GM18526 (cell line): ENCODE measurements around the gene ARAF.

Experiments
- POLR2A ChIP-seq: IDR thresholded peaks from 3 replicates; pipeline ENCODE4 v1.6.1; 2011; ENCODE audit not compliant: insufficient read length; ENCODE audit errors: extremely low read depth

The ARAF gene

DNA sequence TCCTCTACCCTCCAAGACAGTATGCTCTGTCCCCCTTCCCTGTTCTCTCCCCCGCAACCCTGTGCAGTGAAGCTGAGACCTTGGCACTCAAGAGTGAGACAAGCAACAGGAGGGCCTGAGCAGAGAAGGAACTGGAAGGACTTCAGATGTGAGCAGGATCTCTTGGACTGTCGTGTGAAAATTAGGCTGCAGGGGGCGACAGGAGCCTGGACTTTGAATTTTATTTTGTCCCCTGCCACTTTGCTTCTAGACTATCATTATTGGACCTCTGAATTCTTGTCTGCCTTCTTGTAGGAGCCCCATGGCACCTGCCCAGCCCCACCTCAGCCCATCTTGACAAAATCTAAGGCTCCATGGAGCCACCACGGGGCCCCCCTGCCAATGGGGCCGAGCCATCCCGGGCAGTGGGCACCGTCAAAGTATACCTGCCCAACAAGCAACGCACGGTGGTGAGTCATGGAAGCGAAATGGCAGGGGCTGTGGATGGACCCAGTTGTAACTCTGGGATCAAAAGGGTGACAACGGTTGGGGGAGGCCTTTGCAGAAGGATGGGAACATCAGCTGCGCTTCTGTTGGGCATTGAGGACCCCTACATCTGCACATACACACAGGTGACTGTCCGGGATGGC lies 1.7 kb downstream of the ARAF start:
- no peak for TF ChIP-seq POLR2A

DNA sequence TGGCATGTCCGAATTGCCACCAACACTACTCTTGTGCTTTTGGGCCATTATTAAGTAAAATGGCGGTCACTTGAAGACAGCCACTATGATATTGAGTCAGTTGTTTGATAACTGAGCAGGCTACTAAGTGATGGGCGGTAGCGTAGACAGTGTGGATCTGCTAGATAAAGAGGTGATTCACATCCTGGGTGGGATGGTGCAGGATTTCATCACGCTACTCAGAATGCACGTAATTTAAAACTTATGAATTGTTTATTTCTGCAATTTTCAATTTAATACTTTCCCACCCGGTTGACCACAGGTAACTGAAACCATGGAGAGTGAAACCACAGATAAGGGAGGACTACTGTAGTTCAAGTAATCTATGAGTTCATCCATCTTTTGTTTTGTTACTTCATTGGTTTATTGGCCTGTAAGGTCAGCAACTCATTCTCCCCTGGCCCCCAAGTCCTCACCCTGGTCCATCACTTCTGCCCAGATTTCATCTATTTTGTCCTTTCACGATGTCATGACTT lies 2.9 kb downstream of the ARAF start:
- no peak for TF ChIP-seq POLR2A

GRCh38 chrX:47564438-47565085 lies 3.6 kb downstream of the ARAF start:
- no peak for TF ChIP-seq POLR2A

DNA sequence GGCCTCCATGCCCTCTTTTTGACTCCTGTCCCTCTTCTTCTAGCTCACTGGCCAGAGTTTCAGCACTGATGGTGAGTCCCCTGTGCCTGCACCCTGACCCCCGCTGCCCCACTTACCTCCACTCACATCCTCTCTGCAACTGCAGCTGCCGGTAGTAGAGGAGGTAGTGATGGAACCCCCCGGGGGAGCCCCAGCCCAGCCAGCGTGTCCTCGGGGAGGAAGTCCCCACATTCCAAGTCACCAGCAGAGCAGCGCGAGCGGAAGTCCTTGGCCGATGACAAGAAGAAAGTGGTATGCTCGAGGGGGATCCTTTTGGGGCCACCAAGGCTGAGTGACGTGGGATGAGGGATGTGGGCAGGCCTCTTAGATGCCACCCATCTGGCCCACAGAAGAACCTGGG lies 5.8 kb downstream of the ARAF start:
- no peak for TF ChIP-seq POLR2A

GRCh38 chrX:47568656-47569295 lies 7.8 kb downstream of the ARAF start:
- TF ChIP-seq POLR2A: no peak

GRCh38 chrX:47570794-47571193 lies 9.8 kb downstream of the ARAF start:
- TF ChIP-seq POLR2A: no peak

DNA sequence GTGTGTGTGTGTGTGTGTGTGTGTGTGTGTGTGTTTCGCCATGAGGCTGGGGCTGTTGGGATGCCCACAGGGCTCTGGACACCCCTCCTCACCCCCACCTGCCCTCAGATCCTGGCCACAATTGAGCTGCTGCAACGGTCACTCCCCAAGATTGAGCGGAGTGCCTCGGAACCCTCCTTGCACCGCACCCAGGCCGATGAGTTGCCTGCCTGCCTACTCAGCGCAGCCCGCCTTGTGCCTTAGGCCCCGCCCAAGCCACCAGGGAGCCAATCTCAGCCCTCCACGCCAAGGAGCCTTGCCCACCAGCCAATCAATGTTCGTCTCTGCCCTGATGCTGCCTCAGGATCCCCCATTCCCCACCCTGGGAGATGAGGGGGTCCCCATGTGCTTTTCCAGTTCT lies 10.2 kb downstream of the ARAF start:
- TF ChIP-seq POLR2A: no peak

DNA sequence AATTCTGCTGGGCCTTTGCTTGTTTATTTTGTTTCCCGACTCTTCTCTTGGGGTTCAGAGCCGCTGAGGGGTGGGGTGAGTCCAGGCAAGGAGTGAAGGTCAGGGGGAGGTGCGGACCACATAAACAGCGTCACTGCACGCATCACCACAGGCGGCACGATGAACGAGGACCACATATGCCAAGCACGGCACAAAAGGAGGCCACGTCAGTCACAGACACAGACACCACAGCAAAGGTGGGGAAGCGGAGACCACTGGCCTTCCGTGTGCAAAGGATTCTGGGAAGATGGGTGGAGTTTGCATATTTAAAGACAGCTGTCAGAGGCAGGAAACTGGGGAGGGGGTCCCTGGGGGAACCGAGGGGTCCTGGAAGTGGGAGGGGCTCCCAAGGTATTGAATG lies 10.9 kb downstream of the ARAF start:
- no peak for TF ChIP-seq POLR2A

- TF ChIP-seq POLR2A: no peak
Observed at GRCh38 chrX:47572773-47573340, 11.9 kb downstream of the ARAF start.

DNA sequence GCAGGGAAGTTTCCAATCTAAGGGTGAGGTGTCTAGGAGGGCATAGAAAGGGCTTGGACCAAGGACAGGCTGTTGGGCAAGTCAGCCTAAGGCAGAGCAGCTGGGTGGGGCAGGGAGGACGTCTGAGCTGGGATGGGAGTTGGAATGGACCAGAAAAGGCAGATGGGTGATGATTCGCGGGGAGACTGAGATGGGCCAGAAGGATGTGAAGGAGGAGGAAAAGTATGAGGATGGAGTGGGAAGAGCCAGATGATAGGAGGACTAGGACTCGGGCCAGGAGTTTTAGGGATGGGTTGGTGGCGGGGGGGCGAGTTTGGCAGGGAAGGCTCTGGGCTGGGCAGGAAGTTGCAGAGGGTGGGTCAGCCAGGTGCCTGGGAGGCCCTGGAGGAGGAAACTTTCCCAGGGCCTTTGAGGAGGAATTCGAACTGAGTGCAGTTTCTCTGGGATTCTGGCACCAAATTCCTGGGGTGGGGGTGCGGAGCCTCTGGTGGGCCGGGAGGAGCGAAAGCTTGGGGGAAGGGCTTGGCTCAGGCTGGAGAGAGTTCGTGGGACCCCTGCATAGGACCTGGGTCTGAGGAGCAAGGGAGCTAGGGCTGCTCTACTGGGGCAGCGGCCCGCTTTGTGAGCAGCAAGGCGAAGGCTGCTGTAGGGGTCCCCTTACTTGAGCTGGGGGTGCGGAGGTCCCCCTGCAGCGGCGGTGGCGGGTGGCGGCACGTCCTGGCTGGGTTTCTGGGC lies 12.5 kb downstream of the ARAF start:
- no peak for TF ChIP-seq POLR2A

DNA sequence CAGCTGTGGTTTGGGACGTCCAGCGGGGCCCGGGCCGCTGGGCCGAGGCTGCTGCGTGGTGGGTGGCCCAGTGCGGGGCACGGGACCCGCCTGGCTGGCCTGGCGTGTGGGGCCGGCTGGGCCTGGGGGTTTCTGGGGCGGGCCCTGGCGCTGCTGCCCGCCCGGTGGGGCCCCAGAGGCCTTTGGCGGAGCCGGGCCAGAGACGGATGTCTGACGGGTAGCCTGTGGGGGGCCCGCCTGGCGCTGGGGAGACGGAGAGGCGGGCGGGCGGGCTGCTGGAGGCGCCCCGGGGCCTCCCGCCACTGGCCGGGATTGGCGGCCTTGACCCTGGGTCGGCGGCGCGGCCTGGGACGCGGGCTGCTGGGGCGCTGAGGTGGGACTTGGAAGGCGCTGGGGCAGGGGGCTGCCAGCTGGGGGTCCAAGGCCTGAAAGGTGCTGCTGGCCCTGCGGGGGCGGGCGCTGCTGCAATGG lies 13.1 kb downstream of the ARAF start:
- TF ChIP-seq POLR2A: no peak

- TF ChIP-seq POLR2A: no peak
Observed at GRCh38 chrX:47574547-47575301, 13.7 kb downstream of the ARAF start.

DNA sequence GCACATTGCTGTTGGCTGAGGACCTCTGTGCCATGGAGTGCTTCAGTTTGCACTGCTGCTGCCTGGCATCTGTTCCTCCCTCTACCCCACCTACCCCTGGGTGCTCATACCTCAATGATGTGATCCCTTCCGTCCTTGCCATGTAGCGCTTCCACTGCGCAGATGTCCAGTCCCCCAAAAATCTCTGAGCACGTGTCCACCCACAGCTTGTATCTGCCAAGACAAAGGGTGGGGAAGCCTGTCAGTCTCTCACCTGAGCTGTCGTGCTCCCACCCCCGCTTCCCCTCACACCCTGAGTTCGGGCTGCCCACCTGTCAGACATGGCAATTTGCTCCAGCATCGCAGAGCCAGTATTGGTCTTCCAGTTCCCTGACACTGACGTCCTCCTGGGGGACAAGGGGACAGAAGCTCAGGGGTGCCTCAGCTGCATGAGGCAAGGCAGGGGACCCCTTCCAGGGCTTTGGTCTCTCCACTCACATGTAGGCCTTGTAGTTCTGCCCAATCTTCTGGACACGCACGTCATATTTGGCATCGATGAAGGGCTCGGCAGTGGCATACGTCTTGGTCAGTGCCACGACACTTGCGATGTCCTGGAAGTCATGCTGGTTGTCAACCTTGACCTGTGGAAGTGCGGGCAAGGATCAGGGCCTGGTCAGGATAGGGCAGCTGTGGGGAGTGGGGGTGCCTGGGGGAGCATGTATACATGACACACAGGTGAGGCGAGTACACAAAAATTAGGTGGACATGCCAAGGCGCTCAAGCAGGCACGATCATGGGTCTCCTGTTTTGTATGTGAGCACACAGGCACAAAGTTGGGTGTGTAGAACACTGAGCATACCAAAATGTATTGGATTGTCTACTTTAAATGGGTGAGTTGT lies 15.3 kb downstream of the ARAF start:
- TF ChIP-seq POLR2A: no peak

DNA sequence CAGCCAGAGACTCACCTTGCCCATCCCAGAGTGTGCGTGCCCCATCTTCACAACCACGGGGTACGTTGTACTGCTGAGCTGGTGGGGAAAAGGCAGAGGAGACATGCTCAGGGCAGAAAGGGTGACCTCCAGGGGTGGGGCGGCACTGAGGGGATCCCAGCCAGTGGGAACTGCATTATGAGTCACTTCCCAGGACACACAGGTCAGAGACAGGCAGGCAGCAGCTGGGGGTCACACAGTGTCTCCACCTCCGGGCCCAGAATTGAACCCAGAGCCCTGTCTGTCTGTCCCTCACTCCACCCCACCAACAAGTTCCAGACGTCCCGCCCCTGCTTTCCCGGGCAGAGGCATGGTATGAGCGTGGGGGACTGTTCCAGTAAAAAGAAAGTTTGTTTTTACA lies 16.4 kb downstream of the ARAF start:
- TF ChIP-seq POLR2A: no peak

DNA sequence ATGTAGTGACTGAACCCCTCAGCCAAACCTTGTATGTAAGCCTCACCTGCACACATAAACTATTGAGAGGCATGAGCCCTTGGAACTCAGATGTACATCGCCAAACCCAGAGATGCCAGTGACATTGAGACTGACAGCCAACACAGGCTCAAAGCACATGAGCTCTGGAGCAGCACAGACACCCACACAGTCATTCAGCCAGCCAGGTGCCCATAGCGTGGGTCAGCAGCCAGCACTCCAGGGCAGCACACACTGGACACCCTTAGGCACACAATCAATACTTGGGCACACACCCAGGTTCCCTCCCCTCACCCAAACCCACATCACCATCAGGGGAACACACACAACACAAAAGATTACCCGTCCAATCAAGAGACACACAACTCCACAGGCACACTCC lies 16.9 kb downstream of the ARAF start:
- no peak for TF ChIP-seq POLR2A
